ENCODE data around the gene EFNA2. TPM values are rescaled to one million over a fixed set of nuclear protein-coding genes. Genes with fewer than 3 reads are reported as not detected.

Gene EFNA2
- polyA plus RNA-seq, 3 donors, result not detected

DNA sequence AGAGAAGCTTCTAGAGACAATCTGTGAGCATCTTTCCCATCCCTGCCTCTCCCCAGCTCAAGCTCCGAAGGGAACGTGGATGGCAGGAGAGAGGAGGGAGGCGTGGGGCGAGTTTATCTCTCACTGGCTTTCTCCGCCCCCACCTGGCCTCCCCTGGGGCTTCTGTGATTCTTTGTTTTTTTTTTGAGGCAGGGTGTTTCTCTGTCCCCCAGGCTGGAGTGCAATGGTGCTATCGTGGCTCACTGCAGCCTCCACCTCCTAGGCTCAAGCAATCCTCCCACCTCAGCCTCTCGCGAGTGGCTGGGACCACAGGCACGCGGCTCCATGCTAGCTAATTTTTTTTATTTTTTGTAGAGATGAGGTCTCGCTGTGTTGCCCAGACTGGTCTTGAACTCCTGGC lies 23.0 kb downstream of the EFNA2 start:
- Mint-ChIP-seq H3K9me3 (peaks cover 0 to 1% (median 0%) of the 10 kb centered on the region in 7 donors), H3K4me1 (no peaks in the 10 kb centered on the region), H3K36me3 (no peaks in the 10 kb centered on the region), H3K4me3 (no peak overlapping the region), H3K27ac (no peak overlapping the region), H3K27me3 (ENCODE audit: low read depth in 3 of 3) (peaks cover 0 to 7% (median 2%) of the 10 kb centered on the region in 3 donors)
- H3K9ac ChIP-seq (ENCODE audit: insufficient read depth, low read length, poor library complexity, severe bottlenecking), result no peak overlapping the region
- H3K9me3 ChIP-seq (replicated peaks in 1 of 2; ENCODE audit: control insufficient read depth in 1 of 2, insufficient read depth in 1 of 2, low read length in 2 of 2), result no peaks in the 10 kb centered on the region
- no peaks in the 10 kb centered on the region for H3K79me2 ChIP-seq (ENCODE audit: insufficient read depth, low read length)
- TF ChIP-seq, protein P1, sequence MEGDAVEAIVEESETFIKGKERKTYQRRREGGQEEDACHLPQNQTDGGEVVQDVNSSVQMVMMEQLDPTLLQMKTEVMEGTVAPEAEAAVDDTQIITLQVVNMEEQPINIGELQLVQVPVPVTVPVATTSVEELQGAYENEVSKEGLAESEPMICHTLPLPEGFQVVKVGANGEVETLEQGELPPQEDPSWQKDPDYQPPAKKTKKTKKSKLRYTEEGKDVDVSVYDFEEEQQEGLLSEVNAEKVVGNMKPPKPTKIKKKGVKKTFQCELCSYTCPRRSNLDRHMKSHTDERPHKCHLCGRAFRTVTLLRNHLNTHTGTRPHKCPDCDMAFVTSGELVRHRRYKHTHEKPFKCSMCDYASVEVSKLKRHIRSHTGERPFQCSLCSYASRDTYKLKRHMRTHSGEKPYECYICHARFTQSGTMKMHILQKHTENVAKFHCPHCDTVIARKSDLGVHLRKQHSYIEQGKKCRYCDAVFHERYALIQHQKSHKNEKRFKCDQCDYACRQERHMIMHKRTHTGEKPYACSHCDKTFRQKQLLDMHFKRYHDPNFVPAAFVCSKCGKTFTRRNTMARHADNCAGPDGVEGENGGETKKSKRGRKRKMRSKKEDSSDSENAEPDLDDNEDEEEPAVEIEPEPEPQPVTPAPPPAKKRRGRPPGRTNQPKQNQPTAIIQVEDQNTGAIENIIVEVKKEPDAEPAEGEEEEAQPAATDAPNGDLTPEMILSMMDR (IDR thresholded peaks at IDR 0.05), result no peak
- WGBS (ENCODE audit: insufficient coverage), result 87% methylated on average over 3 of the region's 11 CpGs
- H3K36me3 ChIP-seq (replicated peaks in 1 of 2; ENCODE audit: control insufficient read depth in 1 of 2, insufficient read depth in 2 of 2, low read length in 2 of 2), result no peaks in the 10 kb centered on the region
- H3K4me3 ChIP-seq (replicated peaks in 1 of 3; ENCODE audit: low read depth in 2 of 3, low read length in 3 of 3), result no peak overlapping the region
- H3K27ac ChIP-seq (ENCODE audit: low read depth in 1 of 2, low read length in 2 of 2), result no peak overlapping the region
- H2AFZ ChIP-seq (ENCODE audit: insufficient read depth, low read depth, low read length, poor library complexity, severe bottlenecking), result no peak overlapping the region
- no peaks in the 10 kb centered on the region for H3K27me3 ChIP-seq (ENCODE audit: control insufficient read depth in 2 of 2, insufficient read depth in 2 of 2, low read length in 2 of 2)
- H3K4me1 ChIP-seq (ENCODE audit: control insufficient read depth in 1 of 2, insufficient read depth in 2 of 2, low read length in 2 of 2), result no peaks in the 10 kb centered on the region
- intact Hi-C loops (cut with micrococcal nuclease), result no loop called here
- DNase-seq, result no peak
- no peak overlapping the region for H3K4me2 ChIP-seq (replicated peaks; ENCODE audit: extremely low read depth, low read length, poor library complexity, severe bottlenecking)
- no peaks in the 10 kb centered on the region for H4K20me1 ChIP-seq (ENCODE audit: insufficient read depth, low read length)

DNA sequence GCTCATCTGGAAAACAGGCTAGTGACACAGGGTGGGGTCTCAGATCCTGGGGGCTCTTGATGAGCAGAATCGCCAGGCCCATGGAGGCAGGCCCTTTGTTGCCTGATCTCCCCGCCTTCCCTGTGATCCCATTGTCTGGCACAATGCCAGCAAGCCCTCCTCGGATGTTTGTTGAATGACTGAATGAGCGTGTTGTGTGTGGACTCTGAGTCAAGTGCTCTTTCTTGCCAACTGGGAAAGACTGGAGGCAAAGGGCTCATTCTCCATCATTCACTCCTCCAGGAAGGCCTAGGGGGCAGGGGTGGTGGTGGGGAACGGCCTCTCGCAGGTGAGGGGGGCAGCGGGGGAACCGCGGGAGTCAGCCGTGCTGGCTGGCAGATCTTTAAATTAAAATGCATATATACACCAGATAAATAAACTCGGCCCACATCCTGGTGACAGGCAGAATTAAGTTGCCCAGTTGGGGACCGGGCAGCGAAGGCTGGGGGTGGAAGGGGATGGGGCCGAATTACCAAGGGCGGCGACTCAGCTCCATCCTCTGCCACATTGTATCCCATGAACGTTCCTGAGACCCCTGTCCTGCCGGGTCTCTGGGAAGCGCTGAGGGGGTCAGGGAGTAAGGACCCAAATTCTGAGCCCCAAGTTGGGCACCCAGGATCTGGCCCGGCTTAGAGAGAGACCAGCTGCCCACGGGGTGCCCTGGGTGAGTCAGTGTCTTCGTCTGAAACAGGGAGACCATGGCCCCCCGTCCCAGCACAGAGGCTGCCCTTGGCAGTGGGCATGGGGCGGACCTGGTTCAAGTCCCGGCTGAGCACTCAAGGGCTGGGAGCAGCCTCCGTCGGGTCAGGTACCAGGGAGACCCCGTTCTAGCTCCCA lies 24.5 kb downstream of the EFNA2 start:
- H3K27me3 ChIP-seq (ENCODE audit: control insufficient read depth in 2 of 2, insufficient read depth in 2 of 2, low read length in 2 of 2), result peaks cover 0 to under 1% of the 10 kb centered on the region in 2 donors
- TF ChIP-seq, protein P1 (IDR thresholded peaks at IDR 0.05), result no peak
- Mint-ChIP-seq H3K9me3 (peaks cover 0 to 1% (median 0%) of the 10 kb centered on the region in 7 donors), H3K4me1 (no peaks in the 10 kb centered on the region), H3K36me3 (no peaks in the 10 kb centered on the region), H3K27ac (peak overlapping the region in 1 of 7 donors; percentile 55), H3K4me3 (no peak overlapping the region), H3K27me3 (ENCODE audit: low read depth in 3 of 3) (peaks cover 10 to 17% (median 11%) of the 10 kb centered on the region in 3 donors)
- no peaks in the 10 kb centered on the region for H3K4me1 ChIP-seq (ENCODE audit: control insufficient read depth in 1 of 2, insufficient read depth in 2 of 2, low read length in 2 of 2)
- H3K36me3 ChIP-seq (replicated peaks in 1 of 2; ENCODE audit: control insufficient read depth in 1 of 2, insufficient read depth in 2 of 2, low read length in 2 of 2), result no peaks in the 10 kb centered on the region
- no peak overlapping the region for H2AFZ ChIP-seq (ENCODE audit: insufficient read depth, low read depth, low read length, poor library complexity, severe bottlenecking)
- WGBS (ENCODE audit: insufficient coverage), result 75% methylated on average over 16 of the region's 28 CpGs
- no peak overlapping the region for H3K9ac ChIP-seq (ENCODE audit: insufficient read depth, low read length, poor library complexity, severe bottlenecking)
- DNase-seq, result no peak
- H3K27ac ChIP-seq (ENCODE audit: low read depth in 1 of 2, low read length in 2 of 2), result no peak overlapping the region
- no peaks in the 10 kb centered on the region for H4K20me1 ChIP-seq (ENCODE audit: insufficient read depth, low read length)
- H3K4me2 ChIP-seq (replicated peaks; ENCODE audit: extremely low read depth, low read length, poor library complexity, severe bottlenecking), result no peak overlapping the region
- no peaks in the 10 kb centered on the region for H3K9me3 ChIP-seq (replicated peaks in 1 of 2; ENCODE audit: control insufficient read depth in 1 of 2, insufficient read depth in 1 of 2, low read length in 2 of 2)
- no peak overlapping the region for H3K4me3 ChIP-seq (replicated peaks in 1 of 3; ENCODE audit: low read depth in 2 of 3, low read length in 3 of 3)
- H3K79me2 ChIP-seq (ENCODE audit: insufficient read depth, low read length), result no peaks in the 10 kb centered on the region
- intact Hi-C loops (cut with micrococcal nuclease), result no loop called here

All from CD14-positive monocyte (primary cell).